ENCODE data around the gene MOGAT1.

DNA sequence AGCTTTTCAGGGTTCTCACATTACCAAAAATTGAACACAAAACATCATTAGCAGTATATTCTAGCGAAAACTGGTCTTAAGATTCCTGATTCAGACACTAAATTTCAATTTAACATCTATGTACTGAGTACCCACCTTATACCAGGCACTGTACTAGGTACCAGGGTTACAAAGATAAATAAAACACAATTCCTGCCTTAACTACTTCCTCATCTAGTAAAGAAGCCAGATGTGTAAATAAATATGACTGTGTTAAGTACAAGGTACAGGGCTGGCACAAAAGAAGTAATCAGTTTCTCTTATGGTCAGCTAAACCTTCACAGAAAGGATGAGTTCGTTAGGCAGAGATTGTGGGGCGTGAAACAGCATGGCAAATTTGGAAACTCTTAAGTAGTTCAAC lies 21.7 kb upstream of the MOGAT1 start:
- TF ChIP-seq, protein P1, sequence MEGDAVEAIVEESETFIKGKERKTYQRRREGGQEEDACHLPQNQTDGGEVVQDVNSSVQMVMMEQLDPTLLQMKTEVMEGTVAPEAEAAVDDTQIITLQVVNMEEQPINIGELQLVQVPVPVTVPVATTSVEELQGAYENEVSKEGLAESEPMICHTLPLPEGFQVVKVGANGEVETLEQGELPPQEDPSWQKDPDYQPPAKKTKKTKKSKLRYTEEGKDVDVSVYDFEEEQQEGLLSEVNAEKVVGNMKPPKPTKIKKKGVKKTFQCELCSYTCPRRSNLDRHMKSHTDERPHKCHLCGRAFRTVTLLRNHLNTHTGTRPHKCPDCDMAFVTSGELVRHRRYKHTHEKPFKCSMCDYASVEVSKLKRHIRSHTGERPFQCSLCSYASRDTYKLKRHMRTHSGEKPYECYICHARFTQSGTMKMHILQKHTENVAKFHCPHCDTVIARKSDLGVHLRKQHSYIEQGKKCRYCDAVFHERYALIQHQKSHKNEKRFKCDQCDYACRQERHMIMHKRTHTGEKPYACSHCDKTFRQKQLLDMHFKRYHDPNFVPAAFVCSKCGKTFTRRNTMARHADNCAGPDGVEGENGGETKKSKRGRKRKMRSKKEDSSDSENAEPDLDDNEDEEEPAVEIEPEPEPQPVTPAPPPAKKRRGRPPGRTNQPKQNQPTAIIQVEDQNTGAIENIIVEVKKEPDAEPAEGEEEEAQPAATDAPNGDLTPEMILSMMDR (IDR thresholded peaks at IDR 0.05) = no peak
- TF ChIP-seq POLR2A (IDR thresholded peaks at IDR 0.05) = no peak
